Measurements from ENCODE around the gene PHF14.

DNA sequence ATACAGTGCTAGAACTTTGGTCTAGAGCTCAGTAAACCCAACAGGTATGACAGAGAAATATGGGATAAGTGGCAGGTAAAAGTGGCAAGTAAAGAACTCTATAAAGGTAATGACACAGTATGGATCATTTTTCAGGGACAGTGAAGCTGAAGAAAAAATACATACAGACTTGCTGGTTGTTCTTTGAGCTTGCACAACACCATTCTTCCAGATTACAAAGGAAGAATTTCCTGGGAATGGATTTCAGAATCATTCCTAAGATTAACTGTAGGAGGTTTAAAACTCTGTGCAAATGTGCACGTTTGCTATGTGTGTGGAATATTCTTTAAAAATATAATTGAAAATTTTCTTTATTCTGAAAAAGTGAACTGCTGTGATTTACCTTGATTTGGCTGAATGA, 36.0 kb downstream of the PHF14 start:
- TF ChIP-seq, protein P1, sequence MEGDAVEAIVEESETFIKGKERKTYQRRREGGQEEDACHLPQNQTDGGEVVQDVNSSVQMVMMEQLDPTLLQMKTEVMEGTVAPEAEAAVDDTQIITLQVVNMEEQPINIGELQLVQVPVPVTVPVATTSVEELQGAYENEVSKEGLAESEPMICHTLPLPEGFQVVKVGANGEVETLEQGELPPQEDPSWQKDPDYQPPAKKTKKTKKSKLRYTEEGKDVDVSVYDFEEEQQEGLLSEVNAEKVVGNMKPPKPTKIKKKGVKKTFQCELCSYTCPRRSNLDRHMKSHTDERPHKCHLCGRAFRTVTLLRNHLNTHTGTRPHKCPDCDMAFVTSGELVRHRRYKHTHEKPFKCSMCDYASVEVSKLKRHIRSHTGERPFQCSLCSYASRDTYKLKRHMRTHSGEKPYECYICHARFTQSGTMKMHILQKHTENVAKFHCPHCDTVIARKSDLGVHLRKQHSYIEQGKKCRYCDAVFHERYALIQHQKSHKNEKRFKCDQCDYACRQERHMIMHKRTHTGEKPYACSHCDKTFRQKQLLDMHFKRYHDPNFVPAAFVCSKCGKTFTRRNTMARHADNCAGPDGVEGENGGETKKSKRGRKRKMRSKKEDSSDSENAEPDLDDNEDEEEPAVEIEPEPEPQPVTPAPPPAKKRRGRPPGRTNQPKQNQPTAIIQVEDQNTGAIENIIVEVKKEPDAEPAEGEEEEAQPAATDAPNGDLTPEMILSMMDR (IDR thresholded peaks at IDR 0.05) = no peak
- no peak for TF ChIP-seq ZFX (IDR thresholded peaks at IDR 0.05; ENCODE audit: borderline replicate concordance)

Data from 22Rv1 (cell line).